A549 (cell line): Measurements from ENCODE around the gene PLIN3. TPM values are rescaled to one million over a fixed set of nuclear protein-coding genes. Genes with fewer than 3 reads are reported as not detected.

Experiments
- ATAC-seq, 2 experiments: fragments of 200-7000 bp in 1 of 2; fragments of >200 bp in 1 of 2; cut with Nextera tagmentation in 1 of 2; cut with Tn5 transposase in 1 of 2; 3 replicates each; pipeline versions ENCODE4 v1.8.0 to v1.9.1; 2018 to 2020; ENCODE audit warnings: mild to moderate bottlenecking in 1 of 2, moderate library complexity in 1 of 2
- CTCF ChIA-PET: fragments of 300-600 bp; sonication (Branson Sonifier 250); formaldehyde crosslinking; extraction: SDS; loops from one replicate; lab custom pipeline; 2021; ENCODE audit warnings: antibody characterized with exemption, inconsistent platforms; lab: Yijun Ruan, JAX
- POLR2A ChIA-PET: fragments of 350-600 bp; formaldehyde crosslinking; extraction: SDS; loops from one replicate; lab custom pipeline; 2021; ENCODE audit warnings: antibody characterized with exemption, inconsistent platforms; lab: Yijun Ruan, JAX
- DNase-seq, 2 experiments: peaks; one replicate each; pipeline versions ENCODE4 v3.0.0 to v3.0.0-alpha.2; 2011 to 2016; ENCODE audit warnings: low read depth in 1 of 2, low spot score in 1 of 2
- FAIRE-seq: peaks from 2 replicates; lab custom pipeline; 2011; peaks lifted over from hg19 to GRCh38; lab: Jason Lieb, UNC
- H3K27ac ChIP-seq, 2 experiments: fragments of >200 bp; sonication (Bioruptor Twin); formaldehyde crosslinking; 3 replicates each; pipeline ENCODE4 v1.5.1; 2016 to 2017
- H3K4me1 ChIP-seq: fragments of >200 bp; sonication (Bioruptor Twin); formaldehyde crosslinking; 3 replicates; pipeline ENCODE4 v1.6.1; 2016
- H3K4me2 ChIP-seq: fragments of >200 bp; sonication (Bioruptor Twin); formaldehyde crosslinking; 3 replicates; pipeline ENCODE4 v1.6.1; 2016
- H3K4me3 ChIP-seq: fragments of >200 bp; sonication (Bioruptor Twin); formaldehyde crosslinking; 3 replicates; pipeline ENCODE4 v1.5.1; 2016
- H3K9me3 ChIP-seq: fragments of >200 bp; sonication (Bioruptor Twin); formaldehyde crosslinking; 3 replicates; pipeline ENCODE4 v1.6.1; 2016
- BHLHE40 ChIP-seq: IDR thresholded peaks from 2 replicates; pipeline ENCODE4 v1.6.1; 2012; ENCODE audit warnings: low read depth, low read length, inconsistent platforms
- CHD4 ChIP-seq: fragments of 200-600 bp; sonication (generic); IDR thresholded peaks from 2 replicates; pipeline ENCODE4 v1.6.1; 2016; ENCODE audit warnings: antibody characterized with exemption, mild to moderate bottlenecking, borderline replicate concordance
- CTCF ChIP-seq: fragments of >200 bp; sonication (Bioruptor Twin); formaldehyde crosslinking; IDR thresholded peaks from 3 replicates; pipeline ENCODE4 v1.5.1; 2016
- HES2 ChIP-seq: fragments of >200 bp; sonication (Bioruptor Twin); formaldehyde crosslinking; IDR thresholded peaks from 2 replicates; pipeline ENCODE4 v1.6.1; 2016
- HEYL ChIP-seq: fragments of 250-450 bp; sonication (Bioruptor Pico); IDR thresholded peaks from 2 replicates; pipeline ENCODE4 v1.8.0; 2021; ENCODE audit warnings: mild to moderate bottlenecking, moderate library complexity
- HOXA7 ChIP-seq: fragments of 250-450 bp; sonication (Bioruptor Pico); IDR thresholded peaks from 2 replicates; pipeline ENCODE4 v1.5.0; 2020; ENCODE audit warnings: mild to moderate bottlenecking, moderate library complexity
- JUN ChIP-seq, 2 experiments: fragments of >200 bp; sonication (Bioruptor Twin); formaldehyde crosslinking; IDR thresholded peaks; 2 replicates in 1 of 2; 3 replicates in 1 of 2; pipeline ENCODE4 v1.6.1; 2016 to 2017
- KDM1A ChIP-seq: fragments of 200-600 bp; sonication (generic); IDR thresholded peaks from 2 replicates; pipeline ENCODE4 v1.6.1; 2016; ENCODE audit warnings: low read depth, mild to moderate bottlenecking
- MAZ ChIP-seq: fragments of 150-350 bp; IDR thresholded peaks from 2 replicates; pipeline ENCODE4 v1.6.1; 2014; ENCODE audit warnings: antibody characterized with exemption, low read depth, low read length, borderline replicate concordance
- MYC ChIP-seq: IDR thresholded peaks from 2 replicates; pipeline ENCODE4 v1.6.1; 2012; ENCODE audit warnings: mild to moderate bottlenecking, inconsistent platforms, low read length, improper control_type of control experiment, borderline replicate concordance
- NR3C1 ChIP-seq: fragments of >200 bp; sonication (Bioruptor Twin); formaldehyde crosslinking; IDR thresholded peaks from 3 replicates; pipeline ENCODE4 v1.6.1; 2017
- PBX3 ChIP-seq: IDR thresholded peaks from 2 replicates; pipeline ENCODE4 v1.6.1; 2012
- POLR2A ChIP-seq: IDR thresholded peaks from 2 replicates; pipeline ENCODE4 v1.6.1; 2012; ENCODE audit warnings: mild to moderate bottlenecking, low read length
- POLR2AphosphoS2 ChIP-seq: conservative IDR thresholded peaks from 2 replicates; pipeline ENCODE4 v1.6.1; 2012; ENCODE audit warnings: low read length, improper control_type of control experiment, inconsistent platforms
- REST ChIP-seq: fragments of 200-600 bp; sonication (generic); IDR thresholded peaks from 2 replicates; pipeline ENCODE4 v1.6.1; 2016; ENCODE audit warnings: antibody characterized with exemption, mild to moderate bottlenecking, moderate library complexity
- WGBS: methylation state at CpG from one replicate; pipeline ENCODE4 v1.1.6; 2017; ENCODE audit errors: missing lambda C conversion rate; 5-methylcytosine and 5-hydroxymethylcytosine counted together
- polyA plus RNA-seq, 4 experiments: library from polyadenylated mRNA; depleted of rRNA in 3 of 4; stranded (reverse); fragments of >200 nt; fragmentation: RNase III in 1 of 4; extraction: RNeasy Plus Mini Kit Qiagen cat#74134 plus additional on column Dnase treatment in 1 of 4; gene quantifications; 2 replicates in 3 of 4; 3 replicates in 1 of 4; pipeline ENCODE4 v1.2.3, GENCODE V29; 2011 to 2017

The PLIN3 gene
- polyA plus RNA-seq, 2 of the 4 experiments (the other 2 are of a cell fraction) = 30.1 to 84.3 TPM

- POLR2A ChIA-PET = interaction anchor here (1.2 kb wide), 1 partner anchor 9 kb away, joined by 8 read pairs; the partner anchor contains the start of gene FEM1A
Measured at GRCh38 chr19:4800591-4801081, 66.8 kb downstream of the PLIN3 start.

More at GRCh38 chr19:4800591-4801081, 66.8 kb downstream of the PLIN3 start:
- no peak; a peak in 1 of 6 replicates for ATAC-seq
- WGBS = 60% methylated on average over 20 of the region's 23 CpGs
- no peak overlapping the region for H3K27ac ChIP-seq
- CTCF ChIA-PET = interaction anchor here (0.6 to 4.5 kb wide), 7 partner anchors 9 to 224 kb away, joined by 3 to 27 read pairs (median 5); partner anchors contain the start of gene FEM1A
- no peak for DNase-seq
- H3K4me2 ChIP-seq = no peak overlapping the region
- no peak for FAIRE-seq
- no peaks in the 10 kb centered on the region for H3K4me1 ChIP-seq
- TF ChIP-seq PBX3 (no peak), HES2 (no peak), MYC (no peak), CTCF (no peak), HEYL (CRISPR knock-in tag) (no peak), JUN (IDR thresholded peaks at IDR 0.05) (no peak), HOXA7 (CRISPR knock-in tag) (no peak), REST (no peak), POLR2AphosphoS2 (no peak), BHLHE40 (no peak), MAZ (no peak), POLR2A (no peak), KDM1A (no peak), NR3C1 (no peak), CHD4 (no peak)
- TF ChIP-seq, all 56 proteins: peak for 0
- Histone ChIP-seq H3K9me3 (no peaks in the 10 kb centered on the region), H3K4me3 (no peak overlapping the region)
